ENCODE measurements around the gene NDUFV1.
"Not testable (repeated sequence)": the region's sequence is repeated elsewhere in the genome, so short reads cannot be mapped to it uniquely, and the experiment has no call there.

The NDUFV1 gene

DNA sequence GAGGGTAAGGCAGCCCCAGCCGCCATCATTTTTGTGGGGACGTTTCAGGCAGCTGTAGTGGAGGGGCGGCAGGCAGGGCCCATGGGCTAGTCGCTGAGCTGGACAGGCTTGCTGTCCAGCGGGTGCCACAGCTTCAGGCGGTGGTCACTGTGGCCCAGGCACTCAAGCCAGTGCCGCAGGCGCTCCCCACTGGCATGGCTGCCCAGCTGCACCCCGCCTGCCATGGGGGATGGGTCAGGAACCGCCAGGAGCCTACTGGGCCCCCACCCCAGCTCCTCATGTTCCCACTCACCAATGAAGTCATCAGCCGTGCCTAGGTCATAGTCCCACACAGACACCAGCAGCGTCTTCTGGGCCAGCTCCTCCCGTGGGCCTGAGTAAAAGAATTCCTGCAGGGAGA is 6.0 kb downstream of the NDUFV1 start:
- no peak for DNase-seq

DNA sequence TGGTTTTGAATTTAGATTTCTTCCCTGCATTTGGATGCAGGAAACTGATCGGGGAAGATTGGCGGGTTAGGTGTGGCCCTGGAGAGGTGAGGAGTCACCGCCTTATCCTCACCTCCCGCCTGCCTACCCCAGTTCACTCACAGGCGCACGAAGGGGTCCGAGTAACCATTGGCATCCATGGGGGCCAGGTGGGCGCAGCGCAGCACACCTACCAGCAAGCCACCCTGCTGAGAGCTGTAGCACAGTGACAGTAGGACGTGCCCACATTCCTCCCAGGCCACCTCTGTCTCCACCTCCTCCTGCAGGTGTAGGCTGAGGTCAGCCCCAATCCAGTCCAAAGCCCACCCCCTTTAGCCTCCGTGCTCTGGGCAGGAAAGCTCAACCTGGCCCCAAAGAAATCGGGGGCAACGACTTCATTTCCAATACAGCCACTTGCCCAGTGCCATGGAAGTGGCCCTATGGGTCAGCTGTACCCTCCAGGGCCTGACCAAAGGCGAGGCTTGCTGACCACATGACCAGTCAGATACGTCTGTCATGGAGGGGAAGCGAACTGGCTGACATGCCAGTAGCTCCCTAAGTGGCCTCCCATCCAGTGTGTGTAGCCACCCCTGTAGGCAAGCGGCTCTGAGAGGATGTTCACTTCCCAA is 6.7 kb downstream of the NDUFV1 start:
- no peak for DNase-seq

DNA sequence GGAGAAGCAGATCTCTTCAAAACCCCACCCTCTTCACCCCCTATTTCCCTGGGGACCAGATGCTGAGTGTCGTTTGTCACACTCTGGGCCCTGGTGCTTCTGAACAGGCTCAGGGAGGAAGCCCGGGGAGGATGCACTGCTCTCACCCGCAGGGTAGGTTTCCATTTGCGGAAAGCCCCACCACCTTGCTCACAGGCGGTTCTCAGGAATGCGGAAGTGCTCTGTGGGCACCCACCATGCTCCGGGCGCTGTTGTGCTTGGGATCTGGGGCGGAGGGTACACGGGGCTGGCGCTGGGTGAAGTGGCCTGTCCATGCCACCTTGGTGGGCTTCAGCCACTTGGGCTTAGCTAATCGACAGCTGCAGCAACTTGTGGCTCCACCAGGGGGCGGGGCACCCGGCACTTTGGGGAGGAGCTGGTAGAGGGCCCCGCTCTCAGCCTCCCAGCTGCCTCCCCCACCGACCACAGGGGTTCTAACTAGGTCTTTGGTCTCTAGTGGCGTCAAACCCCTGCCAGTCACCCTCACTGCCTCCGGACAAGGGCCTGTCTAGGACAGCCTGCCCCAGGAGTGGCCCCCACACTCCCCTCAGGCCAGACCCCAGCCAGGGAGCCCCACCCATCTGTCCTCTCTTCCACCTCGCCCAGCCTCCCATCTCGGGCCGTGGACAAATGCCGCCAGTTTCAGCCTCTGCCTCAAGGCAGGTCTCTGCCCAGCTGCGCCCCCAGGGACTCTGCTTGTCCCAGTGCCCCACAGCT is 7.4 kb downstream of the NDUFV1 start:
- peak; percentile 83 for DNase-seq

DNA sequence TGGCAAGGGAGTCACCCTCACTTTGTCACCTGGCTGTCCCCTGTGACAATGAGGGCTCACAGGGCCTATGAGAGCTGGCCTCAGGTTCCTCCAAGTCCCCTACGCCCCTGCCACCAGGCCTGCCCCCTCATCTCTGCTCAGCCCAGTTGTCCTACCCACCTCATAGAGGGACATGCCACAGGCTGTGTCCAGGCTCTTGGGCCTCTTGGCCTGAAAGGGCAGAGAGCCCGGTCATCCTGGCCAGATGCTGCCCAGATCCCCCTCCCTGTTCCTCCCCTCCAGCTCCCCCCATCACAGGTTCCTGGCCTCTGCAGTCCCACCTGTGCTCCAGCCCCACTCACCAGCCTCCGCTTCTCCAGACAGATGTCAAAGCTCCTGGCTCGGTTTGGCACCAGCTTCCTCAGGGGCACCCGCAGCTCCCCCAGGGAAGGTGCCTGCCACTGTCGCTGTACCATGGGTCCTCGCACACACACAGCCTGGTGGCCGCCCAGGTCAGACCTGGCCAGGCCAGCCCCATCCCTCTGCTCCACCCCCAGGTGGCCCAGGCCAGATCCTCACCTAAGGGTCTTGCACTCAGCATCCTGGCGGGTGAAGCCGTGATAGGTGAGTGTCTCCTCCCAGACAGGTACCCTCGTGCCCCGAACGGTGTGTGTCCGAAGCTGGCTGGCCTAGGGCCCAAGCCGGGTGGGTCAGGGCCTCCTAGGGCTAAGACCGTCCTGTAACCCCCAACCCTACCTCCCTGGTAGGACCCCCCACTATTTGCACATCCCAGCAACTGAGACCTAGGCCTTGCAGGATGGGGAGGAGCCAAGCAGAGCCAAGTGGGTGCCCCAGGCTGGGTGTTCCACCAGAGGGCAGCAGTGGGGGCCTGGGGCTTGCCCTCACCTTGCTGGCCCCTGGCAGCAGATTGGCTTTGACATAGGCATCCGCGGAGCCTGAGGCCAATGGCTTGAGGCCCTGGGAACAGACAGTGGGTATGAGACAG is 8.3 kb downstream of the NDUFV1 start:
- peak; percentile 75 for DNase-seq

- DNase-seq, result no peak
These were observed 9.1 kb downstream of the NDUFV1 start for GRCh38 chr11:67615728-67616430.

DNA sequence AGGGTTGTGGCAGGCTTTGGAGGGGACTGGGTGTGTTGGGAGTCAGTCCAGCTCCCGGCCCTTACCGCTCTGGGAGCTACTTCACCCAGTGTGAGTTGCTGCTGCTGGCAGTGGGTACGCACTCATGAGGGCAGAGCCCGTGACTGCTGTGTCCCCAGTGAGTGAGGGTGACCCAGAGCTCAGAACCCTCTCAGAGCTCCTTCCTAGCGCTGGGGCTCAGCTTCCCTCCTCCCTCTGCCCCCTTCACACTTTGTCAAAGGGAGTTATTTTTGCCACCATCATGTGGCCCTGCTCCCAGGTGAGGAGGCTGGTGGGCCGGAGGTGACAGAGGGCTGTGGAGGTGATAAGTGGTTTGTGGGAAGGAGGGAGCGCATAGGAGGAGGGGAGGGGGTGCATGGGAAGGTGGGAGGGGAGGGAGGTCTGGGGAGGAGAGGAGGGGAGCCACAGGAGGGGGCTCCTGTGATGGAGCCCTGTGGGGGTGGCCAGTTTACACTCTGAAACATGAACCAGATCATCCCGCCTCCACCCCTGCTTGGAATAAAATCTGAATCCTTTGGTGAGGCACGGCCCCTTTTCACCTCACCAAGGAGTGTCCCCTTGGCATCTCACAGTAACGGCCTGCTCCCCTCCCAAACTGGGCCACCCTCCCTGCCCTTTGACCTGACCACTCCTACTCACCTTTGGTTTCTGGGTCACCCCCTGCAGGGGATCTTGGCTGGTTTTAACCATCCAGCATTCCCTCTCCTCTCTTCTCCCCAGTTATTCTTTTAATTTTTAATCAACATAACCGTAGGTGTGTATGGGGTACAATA is 9.9 kb downstream of the NDUFV1 start:
- DNase-seq, result no peak

DNA sequence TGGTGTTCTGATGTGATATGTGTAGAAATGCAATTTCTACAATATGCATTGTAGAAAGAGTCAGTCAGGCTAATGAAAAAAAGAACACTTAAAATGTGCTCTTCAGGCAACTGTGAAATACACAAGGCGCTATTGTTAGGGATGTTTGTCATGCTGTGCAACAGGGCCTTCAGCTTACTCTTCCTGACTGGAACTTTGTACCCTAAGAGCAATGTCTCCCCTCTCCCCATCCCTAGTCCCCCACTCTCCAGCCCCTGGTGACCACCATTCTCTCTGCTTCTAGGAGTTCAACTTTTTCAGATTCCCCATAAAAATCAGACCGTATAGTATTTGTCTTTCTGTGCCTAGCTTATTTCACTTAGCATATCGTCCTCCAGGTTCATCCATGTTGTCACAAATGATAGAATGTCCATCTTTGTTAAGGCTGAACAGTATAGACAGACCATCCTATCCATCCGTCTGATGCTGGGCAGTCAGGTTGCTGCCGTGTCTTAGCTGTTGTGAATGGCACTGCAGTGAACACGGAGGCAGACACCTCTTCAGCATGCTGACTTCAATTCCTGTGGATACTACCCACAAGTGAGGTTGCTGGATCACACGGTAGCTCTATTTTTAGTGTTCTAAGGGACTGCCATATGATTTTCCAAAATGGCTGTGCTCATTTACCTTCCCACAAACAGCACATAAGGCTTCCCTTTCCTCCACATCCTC is 10.7 kb downstream of the NDUFV1 start:
- DNase-seq, result no peak

DNA sequence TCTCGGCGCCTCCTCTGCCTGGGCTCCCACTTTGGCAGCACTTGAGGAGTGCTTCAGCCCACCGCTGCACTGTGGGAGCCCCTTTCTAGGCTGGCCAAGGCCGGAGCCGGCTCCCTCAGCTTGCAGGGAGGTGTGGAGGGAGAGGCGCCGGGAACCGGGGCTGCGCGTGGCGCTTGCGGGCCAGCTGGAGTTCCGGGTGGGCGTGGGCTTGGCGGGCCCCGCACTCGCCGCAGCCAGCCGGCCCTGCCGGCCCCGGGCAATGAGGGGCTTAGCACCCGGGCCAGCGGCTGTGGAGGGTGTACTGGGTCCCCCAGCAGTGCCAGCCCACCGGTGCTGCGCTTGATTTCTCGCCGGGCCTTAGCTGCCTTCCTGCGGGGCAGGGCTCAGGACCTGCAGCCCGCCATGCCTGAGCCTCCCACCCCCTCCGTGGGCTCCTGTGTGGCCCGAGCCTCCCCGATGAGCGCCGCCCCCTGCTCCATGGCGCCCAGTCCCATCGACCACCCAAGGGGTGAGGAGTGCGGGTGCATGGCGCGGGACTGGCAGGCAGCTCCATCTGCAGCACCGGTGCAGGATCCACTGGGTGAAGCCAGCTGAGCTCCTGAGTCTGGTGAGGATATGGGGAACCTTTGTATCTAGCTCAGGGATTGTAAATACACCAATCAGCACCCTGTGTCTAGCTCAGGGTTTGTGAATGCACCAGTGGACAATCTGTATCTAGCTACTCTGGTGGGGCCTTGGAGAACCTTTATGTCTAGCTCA is 12.3 kb downstream of the NDUFV1 start:
- DNase-seq, result not testable (repeated sequence)

- not testable (repeated sequence) for DNase-seq
These were observed 13.2 kb downstream of the NDUFV1 start for GRCh38 chr11:67619683-67620618.

- DNase-seq, result peak; percentile 29
These were observed 13.9 kb downstream of the NDUFV1 start for GRCh38 chr11:67620621-67621020.

DNA sequence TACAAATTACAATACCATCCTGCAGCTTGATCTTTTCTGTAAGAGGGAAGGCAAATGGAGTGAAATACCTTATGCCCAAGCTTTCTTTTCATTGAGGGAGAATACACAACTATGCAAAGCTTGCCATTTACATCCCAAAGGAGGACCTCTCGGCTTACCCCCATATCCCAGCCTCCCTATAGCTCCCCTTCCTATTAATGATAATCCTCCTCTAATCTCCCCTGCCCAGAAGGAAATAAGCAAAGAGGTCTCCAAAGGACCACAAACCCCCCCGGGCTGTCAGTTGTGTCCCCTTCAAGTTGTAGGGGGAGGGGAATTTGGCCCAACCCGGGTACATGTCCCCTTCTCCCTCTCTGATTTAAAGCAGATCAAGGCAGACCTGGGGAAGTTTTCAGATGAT is 15.2 kb downstream of the NDUFV1 start:
- DNase-seq, result not testable (repeated sequence)

DNA sequence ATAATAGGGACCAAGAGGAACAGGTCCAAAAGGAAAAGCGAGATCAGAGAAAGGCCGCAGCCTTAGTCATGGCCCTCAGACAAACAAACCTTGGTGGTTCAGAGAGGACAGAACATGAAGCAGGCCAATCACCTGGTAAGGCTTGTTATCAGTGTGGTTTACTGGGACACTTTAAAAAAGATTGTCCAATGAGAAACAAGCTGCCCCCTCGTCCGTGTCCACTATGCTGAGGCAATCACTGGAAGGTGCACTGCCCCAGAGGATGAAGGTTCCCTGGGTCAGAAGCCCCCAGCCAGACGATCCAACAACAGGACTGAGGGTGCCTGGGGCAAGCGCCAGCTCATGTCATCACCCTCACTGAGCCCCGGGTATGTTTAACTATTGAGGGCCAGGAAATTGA is 16.2 kb downstream of the NDUFV1 start:
- DNase-seq, result not testable (repeated sequence)

GRCh38 chr11:67623795-67624194 is 17.1 kb downstream of the NDUFV1 start:
- not testable (repeated sequence) for DNase-seq

DNA sequence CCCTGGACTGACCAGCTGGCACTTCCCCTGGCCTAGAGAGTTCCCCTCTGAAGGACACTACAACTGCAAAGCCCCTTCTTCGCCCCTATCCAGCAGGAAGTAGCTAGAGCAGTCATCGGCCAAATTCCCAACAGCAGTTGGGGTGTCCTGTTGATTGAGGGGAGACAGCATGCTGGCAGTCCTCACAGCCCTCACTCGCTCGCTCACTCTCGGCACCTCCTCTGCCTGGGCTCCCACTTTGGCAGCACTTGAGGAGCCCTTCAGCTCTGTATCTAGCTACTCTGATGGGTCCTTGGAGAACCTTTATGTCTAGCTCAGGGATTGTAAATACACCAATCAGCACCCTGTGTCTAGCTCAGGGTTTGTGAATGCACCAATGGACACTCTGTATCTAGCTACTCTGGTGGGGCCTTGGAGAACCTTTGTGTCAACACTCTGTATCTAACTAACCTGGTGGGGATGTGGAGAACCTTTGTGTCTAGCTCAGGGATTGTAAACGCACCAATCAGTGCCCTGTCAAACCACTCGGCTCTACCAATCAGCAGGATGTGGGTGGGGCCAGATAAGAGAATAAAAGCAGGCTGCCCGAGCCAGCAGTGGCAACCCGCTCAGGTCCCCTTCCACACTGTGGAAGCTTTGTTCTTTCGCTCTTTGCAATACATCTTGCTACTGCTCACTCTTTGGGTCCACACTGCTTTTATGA is 19.5 kb downstream of the NDUFV1 start:
- DNase-seq, result not testable (repeated sequence)

GRCh38 chr11:67626970-67627369 is 20.2 kb downstream of the NDUFV1 start:
- DNase-seq, result no peak

DNA sequence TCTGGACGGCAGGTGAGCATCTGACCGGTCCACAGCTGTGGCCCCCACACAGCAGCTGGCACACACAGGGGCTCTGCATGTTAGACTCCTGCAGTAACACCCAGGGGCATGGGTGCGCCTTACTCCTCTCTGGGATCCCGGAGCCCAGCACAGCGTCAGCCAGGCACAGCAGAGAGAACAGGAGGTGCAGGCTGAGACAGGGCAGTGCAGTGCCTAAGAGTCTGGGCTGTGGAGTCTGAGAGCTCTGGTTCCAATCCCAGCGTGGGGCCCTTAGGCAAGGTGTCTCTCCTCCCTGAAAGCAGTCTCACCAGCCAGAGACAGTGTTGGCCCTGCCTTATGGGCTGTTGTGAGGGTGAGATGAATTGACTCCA is 20.7 kb downstream of the NDUFV1 start:
- DNase-seq, result no peak

DNA sequence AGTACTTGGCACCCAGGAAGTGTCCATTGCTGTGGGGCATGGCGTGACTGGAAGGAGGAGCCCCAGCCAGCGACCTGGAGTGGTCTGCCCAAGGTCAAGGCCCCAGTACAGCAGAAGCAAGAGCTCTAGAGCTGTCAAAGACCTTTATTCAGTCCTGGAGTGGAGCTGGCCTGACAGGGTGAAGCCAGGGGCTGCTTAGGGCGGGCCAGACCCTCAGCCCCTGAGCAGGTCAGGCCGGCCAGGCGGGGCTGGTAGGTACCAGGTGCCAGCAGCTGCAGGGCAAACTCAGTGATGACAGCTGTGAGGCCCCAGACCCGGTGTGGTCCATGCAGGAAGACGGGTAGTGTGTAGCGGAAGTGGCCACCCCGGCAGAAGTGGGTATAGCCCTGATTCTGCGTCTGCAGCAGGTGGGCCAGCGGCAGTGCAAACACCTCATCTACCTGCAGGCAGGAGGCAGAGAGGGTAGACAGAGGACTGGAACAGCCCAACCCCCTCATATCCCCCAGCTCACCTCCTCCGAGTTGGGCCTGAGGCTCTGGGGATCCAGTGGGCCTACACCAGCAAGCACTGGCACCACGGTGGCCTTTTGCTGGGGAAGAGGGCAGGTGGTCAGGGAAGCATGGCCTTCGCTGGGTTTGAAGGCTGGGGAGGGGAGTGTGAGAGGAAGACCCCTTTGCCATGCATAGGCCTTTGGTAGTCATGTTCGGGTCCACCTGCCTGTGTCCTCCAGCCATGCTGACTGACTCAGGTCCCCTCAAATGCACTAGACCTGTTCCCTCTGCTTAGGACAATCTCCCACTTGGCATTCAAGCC is 21.3 kb downstream of the NDUFV1 start:
- DNase-seq, result no peak

Data from hematopoietic multipotent progenitor cell treated with erythropoietin and hydrocortisone succinate and interleukin-3 and kit ligand, for 4 days (in vitro differentiated cells).